Psoas muscle (tissue), 8 donors: ENCODE data around the gene CHRDL2. TPM values are rescaled to one million over a fixed set of nuclear protein-coding genes. Genes with fewer than 3 reads are reported as not detected.
"Not testable (repeated sequence)": the region's sequence is repeated elsewhere in the genome, so short reads cannot be mapped to it uniquely, and the experiment has no call there.

Experiments used
- ATAC-seq, 4 donors: fragments of 200-7000 bp; cut with Tn5 transposase; one replicate each; pipeline ENCODE4 v1.9.1; 2020; ENCODE audit warnings: moderate library complexity in 3 of 4, mild to moderate bottlenecking in 2 of 4
- DNase-seq, 2 donors: peaks; one replicate each; pipeline ENCODE4 v3.0.0-alpha.2; 2020
- H3K27ac ChIP-seq: fragments of 200-600 bp; one replicate; pipeline ENCODE4 v1.8.0; 2022
- H3K27me3 ChIP-seq, 3 donors: fragments of 200-600 bp in 1 of 3; one replicate each; pipeline versions ENCODE4 v1.6.1 to v1.8.0; 2013 to 2022; ENCODE audit warnings: low read length in 2 of 3, mild to moderate bottlenecking in 2 of 3, moderate library complexity in 1 of 3; ENCODE audit not compliant: insufficient read depth in 3 of 3
- H3K36me3 ChIP-seq, 2 donors: fragments of 200-600 bp in 1 of 2; one replicate each; pipeline versions ENCODE4 v1.6.1 to v1.8.0; 2013 to 2022; ENCODE audit warnings: low read depth in 1 of 2, mild to moderate bottlenecking in 1 of 2, moderate library complexity in 1 of 2; ENCODE audit not compliant: insufficient read depth in 1 of 2
- H3K4me1 ChIP-seq: fragments of 200-600 bp; one replicate; pipeline ENCODE4 v1.8.0; 2022
- H3K4me3 ChIP-seq: fragments of 200-600 bp; one replicate; pipeline ENCODE4 v1.8.0; 2022; ENCODE audit warnings: mild to moderate bottlenecking
- H3K9me3 ChIP-seq: fragments of 200-600 bp; one replicate; pipeline ENCODE4 v1.8.0; 2022
- WGBS, 3 donors: extraction: QIAGEN DNeasy Blood & Tissue Kit; methylation state at CpG; one replicate each; pipeline versions ENCODE4 v1.1.6 to v1.1.7; 2013; 5-methylcytosine and 5-hydroxymethylcytosine counted together
- intact Hi-C, 2 donors: fragments of 100-400 bp; cut with DNase I; formaldehyde crosslinking; loops; one replicate each; pipeline versions ENCODE4 v1.11.0 to v1.14.2; 2022
- polyA plus RNA-seq, 3 donors: library from polyadenylated mRNA; stranded (reverse); fragments of 200-250 nt; gene quantifications; one replicate each; pipeline ENCODE4 v1.2.3, GENCODE V29; 2013
- total RNA-seq, 4 donors: library from RNA; stranded (reverse); fragmentation: NEBNext Ultra II Directional in 2 of 4; extraction: Animal tissue kit (Norgen Biotek cat#: 25700) in 2 of 4; gene quantifications; one replicate each; pipeline versions ENCODE4 v1.2.1 to v1.2.4, GENCODE V29; 2021 to 2023
- TF ChIP-seq, protein P1 (sequence below): fragments of 200-600 bp; IDR thresholded peaks from one replicate; pipeline ENCODE4 v1.8.0; 2022; ENCODE audit warnings: antibody characterized with exemption
- donor health status: healthy with polysubstance abuse.
- donor health status: DM: no; HTN: no; CAD: no; lungs with moderate emphysema.
- donor health status: Bipolar disorder and iron deficiency.
- donor health status: healthy.
- donor health status: DM: yes; HTN: yes; CAD: no.
- donor health status: DM: no; HTN: no; CAD: no.
- donor health status: DM: no; HTN: no; CAD: no.
- donor health status: DM: yes; HTN: yes; CAD: no.

Gene CHRDL2
- total and polyA plus RNA-seq, 7 donors: 0.39 to 14.1 (median 3.1) TPM

DNA sequence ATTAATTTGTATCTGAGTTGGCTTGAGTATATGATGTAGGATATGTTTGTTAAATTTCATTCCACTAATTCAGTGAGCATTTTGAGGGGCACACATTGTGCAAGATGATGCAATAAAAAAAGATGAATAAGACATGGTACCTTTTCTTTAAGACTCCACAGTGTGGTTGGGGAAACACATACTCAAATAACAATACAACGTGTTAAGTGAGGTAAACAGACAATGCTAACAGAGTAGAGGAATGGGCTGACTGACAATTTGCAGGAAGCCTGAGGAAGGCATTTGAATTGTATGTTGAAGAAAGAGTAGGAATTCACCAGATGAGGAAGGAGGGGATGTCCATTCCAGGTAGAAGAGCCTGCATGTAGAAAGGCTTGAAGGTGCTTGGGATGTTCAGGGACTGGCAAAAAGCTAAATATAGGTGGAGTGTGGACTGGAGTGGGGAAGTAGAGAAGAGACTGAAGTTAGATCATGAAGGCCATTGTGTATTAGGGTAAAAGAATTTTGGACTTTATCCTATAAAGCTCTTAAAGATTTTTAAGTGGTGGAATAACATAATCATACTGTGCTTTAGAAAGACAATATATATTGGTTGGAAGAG, 24.3 kb upstream of the CHRDL2 start:
- no peaks in the 10 kb centered on the region for H3K27me3 ChIP-seq
- 38 to 52% (median 39%) methylated on average over 1 of the region's 1 CpG for WGBS, 3 donors
- no peak overlapping the region for H3K4me3 ChIP-seq
- no peak overlapping the region for H3K27ac ChIP-seq
- DNase-seq (no peak), ATAC-seq (no peak)
- intact Hi-C loops: no loop called here
- H3K4me1 ChIP-seq: peaks cover 27% of the 10 kb centered on the region
- TF ChIP-seq, protein P1, sequence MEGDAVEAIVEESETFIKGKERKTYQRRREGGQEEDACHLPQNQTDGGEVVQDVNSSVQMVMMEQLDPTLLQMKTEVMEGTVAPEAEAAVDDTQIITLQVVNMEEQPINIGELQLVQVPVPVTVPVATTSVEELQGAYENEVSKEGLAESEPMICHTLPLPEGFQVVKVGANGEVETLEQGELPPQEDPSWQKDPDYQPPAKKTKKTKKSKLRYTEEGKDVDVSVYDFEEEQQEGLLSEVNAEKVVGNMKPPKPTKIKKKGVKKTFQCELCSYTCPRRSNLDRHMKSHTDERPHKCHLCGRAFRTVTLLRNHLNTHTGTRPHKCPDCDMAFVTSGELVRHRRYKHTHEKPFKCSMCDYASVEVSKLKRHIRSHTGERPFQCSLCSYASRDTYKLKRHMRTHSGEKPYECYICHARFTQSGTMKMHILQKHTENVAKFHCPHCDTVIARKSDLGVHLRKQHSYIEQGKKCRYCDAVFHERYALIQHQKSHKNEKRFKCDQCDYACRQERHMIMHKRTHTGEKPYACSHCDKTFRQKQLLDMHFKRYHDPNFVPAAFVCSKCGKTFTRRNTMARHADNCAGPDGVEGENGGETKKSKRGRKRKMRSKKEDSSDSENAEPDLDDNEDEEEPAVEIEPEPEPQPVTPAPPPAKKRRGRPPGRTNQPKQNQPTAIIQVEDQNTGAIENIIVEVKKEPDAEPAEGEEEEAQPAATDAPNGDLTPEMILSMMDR: no peak
- no peaks in the 10 kb centered on the region for H3K9me3 ChIP-seq
- H3K36me3 ChIP-seq: no peaks in the 10 kb centered on the region

DNA sequence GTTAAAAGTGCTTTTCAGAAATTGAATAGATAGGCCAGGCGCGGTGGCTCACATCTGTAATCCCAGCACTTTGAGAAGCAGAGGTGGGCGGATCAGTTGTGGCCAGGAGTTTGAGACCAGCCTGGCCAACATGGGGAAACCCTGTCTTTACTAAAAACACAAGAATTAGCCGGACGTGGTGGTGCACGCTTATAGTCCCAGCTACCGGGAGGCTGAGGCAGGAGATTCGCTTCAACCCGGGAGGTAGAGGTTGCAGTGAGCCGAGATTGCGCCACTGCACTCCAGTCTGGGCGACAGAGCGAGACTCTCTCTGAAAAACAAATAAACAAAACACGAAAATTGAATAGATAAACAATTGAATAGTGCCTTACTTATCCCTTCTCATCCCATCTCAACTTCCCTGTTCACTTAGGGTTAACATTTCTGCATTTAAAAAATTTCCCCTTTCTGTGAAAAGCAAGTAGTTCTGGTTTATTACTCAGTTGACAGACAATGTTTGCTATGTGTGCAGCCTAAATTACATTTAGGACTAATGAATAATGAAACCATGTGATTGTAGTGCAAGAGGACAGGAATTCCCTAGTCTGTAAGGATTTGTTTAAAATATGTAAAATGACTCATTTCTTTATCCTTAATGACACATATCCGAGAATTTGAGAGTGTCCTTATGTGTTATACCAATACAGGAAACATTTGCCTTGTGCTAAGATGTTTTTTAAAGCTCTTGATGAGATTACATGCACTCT, 23.5 kb upstream of the CHRDL2 start:
- Histone ChIP-seq H3K9me3 (no peaks in the 10 kb centered on the region), H3K27ac (peak overlapping the region; percentile 3), H3K36me3 (no peaks in the 10 kb centered on the region), H3K4me1 (peaks cover 35% of the 10 kb centered on the region), H3K4me3 (no peak overlapping the region), H3K27me3 (no peaks in the 10 kb centered on the region)
- DNase-seq (no peak), ATAC-seq (peak in 1 of 4 donors; percentile 10)
- intact Hi-C loops: no loop called here
- 81 to 89% (median 86%) methylated on average over 15 of the region's 15 CpGs for WGBS, 3 donors
- TF ChIP-seq, protein P1: no peak

DNA sequence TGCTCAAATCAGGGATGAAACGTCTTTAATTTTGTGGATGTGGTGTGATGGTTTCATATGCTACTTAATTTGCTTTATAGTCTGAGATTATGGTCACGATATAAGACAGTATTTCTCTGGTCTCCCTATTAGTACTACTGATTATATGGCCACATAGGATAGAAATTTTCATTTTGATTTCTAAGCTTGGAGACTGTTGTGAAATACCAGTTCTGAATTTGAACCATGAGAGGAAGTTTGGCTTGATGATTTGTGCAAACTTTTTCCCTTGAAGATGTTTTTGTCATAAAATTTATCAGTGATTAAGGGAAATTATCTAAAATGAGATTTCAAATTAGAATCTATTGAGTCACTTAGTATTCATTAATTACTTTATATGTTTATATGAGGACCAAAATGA, 20.1 kb upstream of the CHRDL2 start:
- DNase-seq (no peak), ATAC-seq (no peak)
- no peak overlapping the region for H3K4me3 ChIP-seq
- 82 to 93% (median 83%) methylated on average over 2 of the region's 2 CpGs for WGBS, 3 donors
- intact Hi-C loops: no loop called here
- H3K9me3 ChIP-seq: no peaks in the 10 kb centered on the region
- H3K27me3 ChIP-seq: no peaks in the 10 kb centered on the region
- peaks cover 43% of the 10 kb centered on the region for H3K4me1 ChIP-seq
- no peak overlapping the region for H3K27ac ChIP-seq
- TF ChIP-seq, protein P1: no peak
- no peaks in the 10 kb centered on the region for H3K36me3 ChIP-seq

DNA sequence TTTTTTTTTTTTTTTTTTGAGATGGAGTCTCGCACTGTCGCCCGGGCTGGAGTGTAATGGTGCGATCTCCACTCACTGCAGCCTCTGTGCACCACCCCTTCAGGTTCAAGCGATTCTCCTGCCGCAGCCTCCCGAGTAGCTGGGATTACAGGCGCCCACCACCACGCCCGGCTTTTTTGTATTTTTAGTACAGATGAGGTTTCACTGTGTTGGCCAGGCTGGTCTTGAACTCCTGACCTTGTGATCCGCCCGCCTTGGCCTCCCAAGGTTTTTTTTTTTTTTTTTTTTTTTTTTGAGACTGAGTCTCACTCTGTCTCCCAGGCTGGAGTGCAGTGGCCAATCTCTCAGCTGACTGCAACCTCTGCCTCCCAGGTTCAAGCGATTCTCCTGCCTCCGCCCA, 19.4 kb upstream of the CHRDL2 start:
- H3K4me3 ChIP-seq, intact Hi-C loops, H3K36me3 ChIP-seq, DNase-seq, H3K9me3 ChIP-seq, H3K27ac ChIP-seq, H3K27me3 ChIP-seq, ATAC-seq: not testable (repeated sequence)
- 83 to 94% (median 86%) methylated on average over 14 of the region's 14 CpGs for WGBS, 3 donors
- peaks cover 39% of the 10 kb centered on the region for H3K4me1 ChIP-seq

DNA sequence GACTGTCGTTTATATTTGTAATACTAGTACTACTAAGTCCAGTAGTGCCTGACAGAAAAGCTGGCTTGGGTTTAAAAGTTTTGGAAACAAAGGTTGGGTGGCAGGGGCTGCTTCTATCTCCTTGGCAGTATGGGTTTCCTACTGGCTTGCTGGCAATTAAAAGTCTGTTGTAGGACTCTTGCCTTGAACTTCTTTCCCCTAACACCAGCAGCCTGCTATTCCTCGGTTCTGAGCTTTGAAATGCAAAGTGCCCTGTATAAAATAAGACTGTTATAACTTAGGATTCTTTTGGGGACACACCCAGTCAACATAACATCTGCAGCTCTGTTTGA, 18.7 kb upstream of the CHRDL2 start:
- intact Hi-C loops: no loop called here
- Histone ChIP-seq H3K36me3 (no peaks in the 10 kb centered on the region), H3K4me3 (peak overlapping the region; percentile 98), H3K4me1 (peaks cover 33% of the 10 kb centered on the region), H3K27me3 (no peaks in the 10 kb centered on the region), H3K9me3 (no peaks in the 10 kb centered on the region), H3K27ac (peak overlapping the region; percentile 96)
- 3 to 10% (median 8%) methylated on average over 2 of the region's 2 CpGs for WGBS, 3 donors
- TF ChIP-seq, protein P1: no peak
- ATAC-seq (no peak), DNase-seq (no peak)
